Gastrocnemius medialis (tissue), 4 donors: Measurements from ENCODE around the gene RXFP4.
A peak's percentile ranks its signal among the peaks of the same experiment; 100 is the strongest.

ENCODE experiments used
- CTCF ChIP-seq, 5 experiments: fragments of 450-650 bp in 3 of 5; fragments of 200-600 bp in 2 of 5; sonication (generic) in 2 of 5; IDR thresholded peaks in 4 of 5; conservative IDR thresholded peaks in 1 of 5; 1 replicate in 4 of 5; 2 replicates in 1 of 5; pipeline ENCODE4 v1.5.1; 2016 to 2019; ENCODE audit warnings: antibody characterized with exemption in 5 of 5, mild to moderate bottlenecking in 3 of 5, moderate library complexity in 3 of 5
- POLR2A ChIP-seq, 2 donors: fragments of 450-650 bp; IDR thresholded peaks; one replicate each; pipeline ENCODE4 v1.6.1; 2017; ENCODE audit warnings: antibody characterized with exemption in 2 of 2, mild to moderate bottlenecking in 2 of 2, moderate library complexity in 2 of 2

- TF ChIP-seq CTCF (IDR thresholded peaks at IDR 0.05 in 4 of 5, conservative IDR thresholded peaks at IDR 0.05 in 1 of 5) (no peak), POLR2A (IDR thresholded peaks at IDR 0.05) (peak in 1 of 2 donors; percentile 8)
These were observed 29.2 kb downstream of the RXFP4 start for GRCh38 chr1:155970531-155971167.
